SK-N-SH (cell line): ENCODE data around the gene IFI16. TPM values are rescaled to one million over a fixed set of nuclear protein-coding genes. Genes with fewer than 3 reads are reported as not detected.

ENCODE experiments used
- CTCF ChIA-PET: fragments of 300-600, 350-600 bp; formaldehyde crosslinking; extraction: SDS; loops from one replicate; lab custom pipeline; 2021; lab: Yijun Ruan, JAX
- POLR2A ChIA-PET: fragments of 350-600 bp; sonication (Branson Sonifier 250); formaldehyde crosslinking; extraction: SDS; loops from one replicate; lab custom pipeline; 2020; ENCODE audit warnings: antibody characterized with exemption, inconsistent platforms; lab: Yijun Ruan, JAX
- DNase-seq: peaks from one replicate; pipeline ENCODE4 v3.0.0; 2012
- H2AFZ ChIP-seq: fragments of 200-600 bp; sonication (generic); 2 replicates; pipeline ENCODE4 v1.8.1; 2016; ENCODE audit warnings: antibody characterized with exemption, mild to moderate bottlenecking, low read depth
- H3F3A ChIP-seq: fragments of 200-600 bp; sonication (generic); replicated peaks from 2 replicates; pipeline ENCODE3; 2016; ENCODE audit warnings: antibody characterized with exemption, mild to moderate bottlenecking; ENCODE audit not compliant: insufficient read depth
- H3K27ac ChIP-seq, 2 experiments: fragments of 200-500 bp in 1 of 2; fragments of 200-600 bp in 1 of 2; sonication (Bioruptor generic) in 1 of 2; sonication (generic), shearing (Covaris generic) in 1 of 2; 2 replicates each; pipeline versions ENCODE4 v1.5.1 to v1.6.1; 2014 to 2016; ENCODE audit warnings: low read depth in 2 of 2, inconsistent platforms in 1 of 2, low read length in 1 of 2, mild to moderate bottlenecking in 1 of 2, mixed read lengths in 1 of 2
- H3K27me3 ChIP-seq: fragments of 200-600 bp; sonication (generic), shearing (Covaris generic); 2 replicates; pipeline ENCODE4 v1.6.1; 2016; ENCODE audit warnings: mixed run types; ENCODE audit not compliant: insufficient read depth
- H3K36me3 ChIP-seq, 2 experiments: fragments of 200-500 bp in 1 of 2; fragments of 200-600 bp in 1 of 2; sonication (Bioruptor generic) in 1 of 2; sonication (generic) in 1 of 2; replicated peaks in 1 of 2; 2 replicates each; pipeline versions ENCODE3 to v1.5.1; 2014 to 2016; ENCODE audit warnings: low read length in 1 of 2, mild to moderate bottlenecking in 1 of 2; ENCODE audit not compliant: insufficient read depth in 2 of 2, control insufficient read depth in 1 of 2
- H3K4me1 ChIP-seq, 2 experiments: fragments of 200-500 bp in 1 of 2; fragments of 200-600 bp in 1 of 2; sonication (Bioruptor generic) in 1 of 2; sonication (generic), shearing (Covaris generic) in 1 of 2; 2 replicates each; pipeline versions ENCODE4 v1.5.1 to v1.6.1; 2014 to 2016; ENCODE audit warnings: low read depth in 1 of 2, low read length in 1 of 2, mixed run types in 1 of 2; ENCODE audit not compliant: insufficient read depth in 2 of 2, control insufficient read depth in 1 of 2
- H3K4me2 ChIP-seq: fragments of 200-600 bp; sonication (generic), shearing (Covaris generic); 2 replicates; pipeline ENCODE4 v1.6.1; 2017; ENCODE audit warnings: mixed run types
- H3K4me3 ChIP-seq, 2 experiments: fragments of 200-500 bp in 1 of 2; fragments of 200-600 bp in 1 of 2; sonication (Bioruptor generic) in 1 of 2; sonication (generic), shearing (Covaris generic) in 1 of 2; 2 replicates each; pipeline versions ENCODE4 v1.5.1 to v1.8.1; 2014 to 2016; ENCODE audit warnings: low read depth in 2 of 2, inconsistent platforms in 1 of 2, low read length in 1 of 2, mild to moderate bottlenecking in 1 of 2, mixed read lengths in 1 of 2, moderate library complexity in 1 of 2
- H3K79me2 ChIP-seq: fragments of 200-600 bp; sonication (generic); 2 replicates; pipeline ENCODE4 v1.8.1; 2017; ENCODE audit warnings: mild to moderate bottlenecking; ENCODE audit not compliant: insufficient read depth
- H3K9ac ChIP-seq: fragments of 200-600 bp; sonication (generic); 2 replicates; pipeline ENCODE4 v1.6.1; 2017; ENCODE audit warnings: mixed run types
- H3K9me2 ChIP-seq: fragments of 200-600 bp; sonication (generic); 2 replicates; pipeline ENCODE4 v1.6.1; 2017; ENCODE audit warnings: mixed run types
- H3K9me3 ChIP-seq: fragments of 200-600 bp; sonication (generic); 2 replicates; pipeline ENCODE4 v1.6.1; 2017; ENCODE audit warnings: mixed run types, mild to moderate bottlenecking, moderate library complexity
- H4K20me1 ChIP-seq: fragments of 200-600 bp; sonication (generic); 2 replicates; pipeline ENCODE4 v1.6.1; 2017; ENCODE audit warnings: mild to moderate bottlenecking, mixed run types; ENCODE audit not compliant: insufficient read depth
- ELF1 ChIP-seq: IDR thresholded peaks from 2 replicates; pipeline ENCODE4 v1.4.0; 2012
- EP300 ChIP-seq, 2 experiments: IDR thresholded peaks; 2 replicates each; pipeline versions ENCODE4 v1.4.0 to v1.6.1; 2012; ENCODE audit warnings: borderline replicate concordance in 1 of 2, low read depth in 1 of 2, low read length in 1 of 2
- FOSL2 ChIP-seq: IDR thresholded peaks from 2 replicates; pipeline ENCODE4 v1.4.0; 2012; ENCODE audit warnings: low read depth, mild to moderate bottlenecking, moderate library complexity, borderline replicate concordance
- GATA2 ChIP-seq: sonication (generic); formaldehyde crosslinking; IDR thresholded peaks from 2 replicates; pipeline ENCODE4 v1.5.0; 2020; ENCODE audit warnings: mild to moderate bottlenecking, missing genetic modification reagents
- MAX ChIP-seq: IDR thresholded peaks from 2 replicates; pipeline ENCODE4 v1.4.0; 2012; ENCODE audit warnings: low read depth
- MEF2A ChIP-seq: IDR thresholded peaks from 2 replicates; pipeline ENCODE4 v1.4.0; 2012; ENCODE audit warnings: low read depth, borderline replicate concordance
- MXI1 ChIP-seq: IDR thresholded peaks from 2 replicates; pipeline ENCODE4 v1.6.1; 2012; ENCODE audit warnings: mild to moderate bottlenecking, low read depth, low read length, improper control_type of control experiment
- PBX3 ChIP-seq: IDR thresholded peaks from 2 replicates; pipeline ENCODE4; 2012
- RAD21 ChIP-seq: IDR thresholded peaks from 2 replicates; pipeline ENCODE4 v1.6.1; 2012; ENCODE audit warnings: mild to moderate bottlenecking, low read length
- RCOR1 ChIP-seq: fragments of 150-350 bp; IDR thresholded peaks from 2 replicates; pipeline ENCODE4 v1.6.1; 2017; ENCODE audit warnings: antibody characterized with exemption, low read length
- SMC3 ChIP-seq: IDR thresholded peaks from 2 replicates; pipeline ENCODE4 v1.6.1; 2012; ENCODE audit warnings: low read depth, low read length, improper control_type of control experiment
- TAF1 ChIP-seq: IDR thresholded peaks from 2 replicates; pipeline ENCODE4 v1.6.1; 2012; ENCODE audit warnings: low read depth, mild to moderate bottlenecking, low read length, moderate library complexity, borderline replicate concordance
- TCF12 ChIP-seq: IDR thresholded peaks from 2 replicates; pipeline ENCODE4 v1.4.0; 2012
- YY1 ChIP-seq: IDR thresholded peaks from 2 replicates; pipeline ENCODE4 v1.4.0; 2012; ENCODE audit warnings: low read depth, mild to moderate bottlenecking
- WGBS: methylation state at CpG from one replicate; pipeline ENCODE4 v1.1.6; 2017; ENCODE audit warnings: low lambda C conversion rate; 5-methylcytosine and 5-hydroxymethylcytosine counted together
- polyA plus RNA-seq, 3 experiments: library from polyadenylated mRNA; depleted of rRNA; stranded (reverse); fragments of >200 nt; gene quantifications; 2 replicates each; pipeline ENCODE4 v1.2.3, GENCODE V29; 2012

IFI16 gene
- polyA plus RNA-seq, 1 of the 3 experiments (the other 2 are of a cell fraction): 56.1 TPM

- TF ChIP-seq PBX3 (no peak), FOSL2 (no peak), GATA2 (CRISPR knock-in tag) (no peak), MEF2A (no peak)
Measured at GRCh38 chr1:159067699-159068621, 58.3 kb downstream of the IFI16 start (continued).

- Histone ChIP-seq H2AFZ (0 out of 2 replicates have a peak overlapping the region, but pooled peaks have one; percentile 64), H3K4me3 (no peak overlapping the region), H3K27ac (no peak overlapping the region), H3K36me3 (no peaks in the 10 kb centered on the region), H3K27me3 (no peaks in the 10 kb centered on the region), H3K4me1 (no peaks in the 10 kb centered on the region; a peak in 1 of 4 replicates), H3K9me2 (no peaks in the 10 kb centered on the region), H3K4me2 (no peak overlapping the region), H3K9me3 (no peaks in the 10 kb centered on the region), H3K79me2 (no peaks in the 10 kb centered on the region), H3K9ac (no peak overlapping the region), H3F3A (no peaks in the 10 kb centered on the region), H4K20me1 (no peaks in the 10 kb centered on the region)
- CTCF ChIA-PET: no interaction called here
- TF ChIP-seq YY1 (no peak), RAD21 (no peak), PBX3 (no peak), RCOR1 (no peak), ELF1 (no peak), SMC3 (no peak), TCF12 (no peak), FOSL2 (no peak; the same call in 1 of the 2 replicates), EP300 (IDR thresholded peaks at IDR 0.05; ENCODE audit: borderline replicate concordance in 1 of 2, low read depth in 1 of 2, low read length in 1 of 2) (no peak), MAX (no peak), GATA2 (CRISPR knock-in tag) (no peak), MXI1 (no peak), TAF1 (no peak)
- DNase-seq: no peak
- POLR2A ChIA-PET: no interaction called here
- WGBS: 31% methylated on average over 2 of the region's 2 CpGs
Measured at GRCh38 chr1:159068886-159069285, 59.2 kb downstream of the IFI16 start.
